ENCODE results near the gene TPP2. TPM values are rescaled to one million over a fixed set of nuclear protein-coding genes. Genes with fewer than 3 reads are reported as not detected.

The TPP2 gene
- total RNA-seq, 2 experiments from 2014 or later, result 31.1 to 36.3 TPM

DNA sequence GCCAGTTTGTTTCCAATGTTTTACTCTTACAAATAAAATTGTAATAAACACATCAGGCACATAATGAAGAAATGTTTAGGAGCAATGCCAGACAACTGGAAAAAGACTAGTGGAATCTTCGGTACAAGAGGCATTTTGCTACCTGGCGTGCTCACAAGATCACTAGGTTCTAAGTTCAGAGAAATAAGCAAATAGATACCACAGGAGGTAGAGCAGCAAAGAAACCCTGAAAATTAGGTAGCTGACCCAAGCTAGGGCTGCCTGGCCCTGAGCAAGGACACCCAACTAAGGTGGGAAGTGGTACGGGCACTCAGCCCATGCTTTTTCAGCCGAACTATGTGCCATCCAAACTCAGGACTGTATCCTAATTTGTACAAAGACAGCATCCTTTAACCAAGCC lies 32.2 kb upstream of the TPP2 start:
- TF ChIP-seq, protein P1, sequence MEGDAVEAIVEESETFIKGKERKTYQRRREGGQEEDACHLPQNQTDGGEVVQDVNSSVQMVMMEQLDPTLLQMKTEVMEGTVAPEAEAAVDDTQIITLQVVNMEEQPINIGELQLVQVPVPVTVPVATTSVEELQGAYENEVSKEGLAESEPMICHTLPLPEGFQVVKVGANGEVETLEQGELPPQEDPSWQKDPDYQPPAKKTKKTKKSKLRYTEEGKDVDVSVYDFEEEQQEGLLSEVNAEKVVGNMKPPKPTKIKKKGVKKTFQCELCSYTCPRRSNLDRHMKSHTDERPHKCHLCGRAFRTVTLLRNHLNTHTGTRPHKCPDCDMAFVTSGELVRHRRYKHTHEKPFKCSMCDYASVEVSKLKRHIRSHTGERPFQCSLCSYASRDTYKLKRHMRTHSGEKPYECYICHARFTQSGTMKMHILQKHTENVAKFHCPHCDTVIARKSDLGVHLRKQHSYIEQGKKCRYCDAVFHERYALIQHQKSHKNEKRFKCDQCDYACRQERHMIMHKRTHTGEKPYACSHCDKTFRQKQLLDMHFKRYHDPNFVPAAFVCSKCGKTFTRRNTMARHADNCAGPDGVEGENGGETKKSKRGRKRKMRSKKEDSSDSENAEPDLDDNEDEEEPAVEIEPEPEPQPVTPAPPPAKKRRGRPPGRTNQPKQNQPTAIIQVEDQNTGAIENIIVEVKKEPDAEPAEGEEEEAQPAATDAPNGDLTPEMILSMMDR (conservative IDR thresholded peaks at IDR 0.05; ENCODE audit: low read length), result no peak
- no peak for TF ChIP-seq EZH2phosphoT487 (IDR thresholded peaks at IDR 0.05; ENCODE audit: borderline replicate concordance, low read depth, low read length)
- H3K4me1 ChIP-seq (ENCODE audit: insufficient read depth, low read length, poor library complexity, severe bottlenecking), result no peaks in the 10 kb centered on the region
- no peak overlapping the region for H3K4me2 ChIP-seq (ENCODE audit: low read length)
- no peaks in the 10 kb centered on the region for H4K20me1 ChIP-seq (ENCODE audit: insufficient read depth, low read length)
- no TSS peak for BruUV-seq (replicated peaks)
- no peaks in the 10 kb centered on the region for H3K9me2 ChIP-seq (ENCODE audit: insufficient read depth, low read length)
- H3K4me3 ChIP-seq (ENCODE audit: low read depth, low read length, poor library complexity, severe bottlenecking), result no peak overlapping the region
- ChIA-PET POLR2A (no interaction called here), CTCF (ENCODE audit: unreplicated experiment) (interaction anchor here (0.5 kb wide), 1 partner anchor 1782 kb away, joined by 3 read pairs; no protein-coding TSS in a partner anchor)
- no peak for DNase-seq (ENCODE audit: low spot score)
- no peak overlapping the region for H3K27ac ChIP-seq (ENCODE audit: low read depth, low read length, poor library complexity, severe bottlenecking)
- intact Hi-C loops (cut with micrococcal nuclease; ENCODE audit: unreplicated experiment), result no loop called here
- H3K36me3 ChIP-seq (ENCODE audit: insufficient read depth, low read length), result no peaks in the 10 kb centered on the region
- no peaks in the 10 kb centered on the region for H3K9me3 ChIP-seq (ENCODE audit: low read length)
- no peaks in the 10 kb centered on the region for H3K79me2 ChIP-seq (ENCODE audit: insufficient read depth, low read depth, low read length)
- no peak overlapping the region for H2AFZ ChIP-seq (ENCODE audit: low read length)

DNA sequence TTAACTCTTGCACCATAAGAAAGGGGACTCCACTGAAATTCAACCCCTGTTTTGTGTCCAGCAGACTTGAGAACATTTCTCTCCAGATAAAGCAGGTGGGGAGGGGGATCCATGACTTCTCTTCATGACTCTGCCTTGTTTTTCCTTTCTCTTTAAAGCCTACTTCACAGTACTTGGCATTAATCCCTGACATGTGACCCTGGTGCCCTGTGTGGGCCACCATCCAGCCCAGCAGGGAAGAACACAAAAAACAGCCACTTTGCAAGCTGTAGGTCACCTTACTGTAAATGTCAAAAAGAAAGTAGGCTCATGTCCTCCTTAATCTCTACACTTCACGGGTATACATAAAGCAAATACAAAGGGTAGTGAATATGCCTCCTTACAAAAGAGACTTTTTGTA lies 30.3 kb upstream of the TPP2 start:
- H2AFZ ChIP-seq (ENCODE audit: low read length), result no peak overlapping the region
- H3K79me2 ChIP-seq (ENCODE audit: insufficient read depth, low read depth, low read length), result no peaks in the 10 kb centered on the region
- TF ChIP-seq EZH2phosphoT487 (IDR thresholded peaks at IDR 0.05; ENCODE audit: borderline replicate concordance, low read depth, low read length), result no peak
- TF ChIP-seq, protein P1 (conservative IDR thresholded peaks at IDR 0.05; ENCODE audit: low read length), result no peak
- no peaks in the 10 kb centered on the region for H3K4me1 ChIP-seq (ENCODE audit: insufficient read depth, low read length, poor library complexity, severe bottlenecking)
- no peak overlapping the region for H3K4me3 ChIP-seq (ENCODE audit: low read depth, low read length, poor library complexity, severe bottlenecking)
- H3K27ac ChIP-seq (ENCODE audit: low read depth, low read length, poor library complexity, severe bottlenecking), result no peak overlapping the region
- ChIA-PET POLR2A (interaction anchor here (0.7 kb wide), 1 partner anchor 94 kb away, joined by 3 read pairs; no protein-coding TSS in a partner anchor), CTCF (ENCODE audit: unreplicated experiment) (no interaction called here)
- no peak overlapping the region for H3K4me2 ChIP-seq (ENCODE audit: low read length)
- H4K20me1 ChIP-seq (ENCODE audit: insufficient read depth, low read length), result no peaks in the 10 kb centered on the region
- H3K9me3 ChIP-seq (ENCODE audit: low read length), result no peaks in the 10 kb centered on the region
- intact Hi-C loops (cut with micrococcal nuclease; ENCODE audit: unreplicated experiment), result no loop called here
- no TSS peak for BruUV-seq (replicated peaks)
- DNase-seq (ENCODE audit: low spot score), result no peak
- H3K9me2 ChIP-seq (ENCODE audit: insufficient read depth, low read length), result no peaks in the 10 kb centered on the region
- no peaks in the 10 kb centered on the region for H3K36me3 ChIP-seq (ENCODE audit: insufficient read depth, low read length)

DNA sequence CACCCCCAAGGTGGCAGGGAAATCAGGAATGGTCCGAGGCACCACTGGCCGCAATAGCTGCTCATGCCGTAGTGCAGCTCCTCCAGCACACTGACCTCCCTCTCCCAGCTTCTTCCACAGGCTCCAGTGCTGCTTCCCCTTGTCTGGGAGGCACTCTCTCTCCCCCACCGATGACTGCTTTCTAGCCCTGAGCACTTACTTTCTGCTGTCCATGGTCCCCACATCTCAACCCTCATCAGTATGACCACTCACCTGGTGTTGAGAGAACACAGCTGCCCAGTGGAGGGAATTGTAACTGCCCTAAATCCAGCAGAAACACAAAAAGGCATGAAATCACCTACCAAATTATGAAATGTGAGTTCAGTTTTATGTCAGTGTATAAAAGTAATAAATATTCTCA lies 28.9 kb upstream of the TPP2 start:
- Histone ChIP-seq H3K4me2 (ENCODE audit: low read length) (no peak overlapping the region), H4K20me1 (ENCODE audit: insufficient read depth, low read length) (no peaks in the 10 kb centered on the region), H3K27ac (ENCODE audit: low read depth, low read length, poor library complexity, severe bottlenecking) (no peak overlapping the region), H3K36me3 (ENCODE audit: insufficient read depth, low read length) (no peaks in the 10 kb centered on the region), H3K4me1 (ENCODE audit: insufficient read depth, low read length, poor library complexity, severe bottlenecking) (no peaks in the 10 kb centered on the region), H2AFZ (ENCODE audit: low read length) (no peak overlapping the region), H3K9me2 (ENCODE audit: insufficient read depth, low read length) (no peaks in the 10 kb centered on the region), H3K79me2 (ENCODE audit: insufficient read depth, low read depth, low read length) (no peaks in the 10 kb centered on the region), H3K9me3 (ENCODE audit: low read length) (no peaks in the 10 kb centered on the region), H3K4me3 (ENCODE audit: low read depth, low read length, poor library complexity, severe bottlenecking) (no peak overlapping the region)
- intact Hi-C loops (cut with micrococcal nuclease; ENCODE audit: unreplicated experiment), result no loop called here
- BruUV-seq (replicated peaks), result no TSS peak
- no peak for DNase-seq (ENCODE audit: low spot score)
- ChIA-PET CTCF (ENCODE audit: unreplicated experiment) (no interaction called here), POLR2A (no interaction called here)
- TF ChIP-seq EZH2phosphoT487 (IDR thresholded peaks at IDR 0.05; ENCODE audit: borderline replicate concordance, low read depth, low read length), result no peak
